HL-60 (cell line): ENCODE data around the gene NAA10.

Experiments
- DNase-seq, 2 experiments: peaks; one replicate each; pipeline ENCODE4 v3.0.0-alpha.2; 2010 to 2020; ENCODE audit warnings: low read depth in 1 of 2, low spot score in 1 of 2
- H3K27ac ChIP-seq: fragments of 250-450 bp; sonication (Bioruptor Pico); replicated peaks from 2 replicates; pipeline ENCODE4 v1.5.1; 2020; ENCODE audit warnings: mild to moderate bottlenecking, moderate library complexity
- H3K27me3 ChIP-seq: fragments of 250-450 bp; sonication (Bioruptor Pico); 2 replicates; pipeline ENCODE4 v1.5.1; 2021; ENCODE audit warnings: mild to moderate bottlenecking, moderate library complexity; ENCODE audit not compliant: insufficient read depth, poor library complexity, severe bottlenecking
- H3K4me3 ChIP-seq: replicated peaks from 2 replicates; pipeline ENCODE4 v1.5.1; 2011; ENCODE audit warnings: mild to moderate bottlenecking, control low read depth, low read length; ENCODE audit not compliant: insufficient read depth
- CTCF ChIP-seq: IDR thresholded peaks from one replicate; pipeline ENCODE4 v1.5.1; 2011; ENCODE audit warnings: low read length, control low read depth, inconsistent platforms; ENCODE audit not compliant: insufficient read depth
- GABPA ChIP-seq: IDR thresholded peaks from 2 replicates; pipeline ENCODE4 v1.6.1; 2012; ENCODE audit warnings: low read depth
- POLR2AphosphoS5 ChIP-seq: IDR thresholded peaks from 2 replicates; pipeline ENCODE4 v1.6.1; 2012; ENCODE audit warnings: low read depth
- REST ChIP-seq: IDR thresholded peaks from 2 replicates; pipeline ENCODE4 v1.6.1; 2012; ENCODE audit warnings: low read depth; ENCODE audit not compliant: insufficient replicate concordance
- SPI1 ChIP-seq: IDR thresholded peaks from 2 replicates; pipeline ENCODE4 v1.6.1; 2012; ENCODE audit warnings: low read depth, mild to moderate bottlenecking, borderline replicate concordance

Gene NAA10

GRCh38 chrX:153958605-153959004, 23.8 kb upstream of the NAA10 start:
- no peak for DNase-seq
- TF ChIP-seq GABPA (no peak), POLR2AphosphoS5 (no peak), SPI1 (no peak), CTCF (no peak), REST (no peak)

GRCh38 chrX:153957224-153957623, 22.4 kb upstream of the NAA10 start:
- no peak for DNase-seq
- no peaks in the 10 kb centered on the region for H3K27me3 ChIP-seq
- no peak overlapping the region for H3K4me3 ChIP-seq
- TF ChIP-seq REST (no peak), GABPA (no peak), CTCF (no peak), SPI1 (no peak), POLR2AphosphoS5 (no peak)
- no peak overlapping the region for H3K27ac ChIP-seq

More at GRCh38 chrX:153958605-153959004, 23.8 kb upstream of the NAA10 start:
- Histone ChIP-seq H3K27ac (no peak overlapping the region), H3K4me3 (no peak overlapping the region), H3K27me3 (no peaks in the 10 kb centered on the region)

- no peak for TF ChIP-seq REST
- peak; percentile 65; the same call in 1 of the 2 replicates for TF ChIP-seq POLR2AphosphoS5
- no peak for TF ChIP-seq GABPA
- no peak for TF ChIP-seq CTCF
- TF ChIP-seq SPI1: no peak
- DNase-seq: no peak
- Histone ChIP-seq H3K27ac (no peak overlapping the region), H3K4me3 (no peak overlapping the region), H3K27me3 (no peaks in the 10 kb centered on the region)
Measured at GRCh38 chrX:153956044-153956907, 21.4 kb upstream of the NAA10 start.
